ENCODE results near the gene UBA6. TPM values are rescaled to one million over a fixed set of nuclear protein-coding genes. Genes with fewer than 3 reads are reported as not detected.
A peak's percentile ranks its signal among the peaks of the same experiment; 100 is the strongest.

UBA6 gene
- total and polyA plus RNA-seq, 2 donors (not counting 1 experiment from before 2014, with no cell fraction given), result 90.0 to 92.8 TPM

DNA sequence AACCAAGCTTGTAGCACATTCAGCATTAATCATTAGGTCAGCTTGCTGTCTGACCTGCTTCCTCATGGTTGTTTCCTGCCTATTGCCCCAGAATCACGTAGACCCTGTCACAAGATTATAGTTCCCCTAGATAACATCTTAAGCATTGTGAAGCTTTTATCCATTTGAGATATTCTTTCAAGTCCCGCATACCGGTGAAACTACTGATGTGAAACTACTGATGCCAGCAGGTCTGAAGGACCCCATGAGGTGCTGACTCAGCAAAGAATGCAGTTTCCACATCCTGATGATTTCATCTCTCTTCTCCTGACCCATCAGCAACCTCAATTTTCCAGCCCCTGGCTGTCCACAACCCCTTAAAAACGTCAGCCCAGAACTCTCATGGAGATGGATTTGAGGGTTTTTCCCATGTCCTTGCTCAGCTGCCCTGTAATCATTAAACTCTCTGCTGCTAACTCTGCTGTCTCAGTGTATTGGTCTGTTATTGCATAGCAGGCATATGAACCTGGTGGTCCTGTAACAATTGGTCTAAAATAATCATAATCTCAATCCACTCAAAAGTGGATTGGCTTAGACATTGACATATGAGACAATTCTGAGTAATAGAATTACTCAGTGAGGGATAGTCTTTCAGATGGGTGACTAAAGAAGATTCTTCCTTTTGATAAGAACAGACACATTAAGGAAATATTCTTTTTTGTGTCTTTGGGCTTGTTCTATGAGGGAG lies 26.3 kb upstream of the UBA6 start:
- no peak overlapping the region for H3K4me3 ChIP-seq (replicated peaks in 1 of 4; ENCODE audit: control extremely low read depth in 1 of 4, insufficient read depth in 1 of 4, low read depth in 3 of 4, low read length in 4 of 4)
- no peak overlapping the region for H3K27ac ChIP-seq (ENCODE audit: insufficient read depth, low read length)
- H3K9ac ChIP-seq (ENCODE audit: insufficient read depth, low read length), result no peak overlapping the region
- H3K4me2 ChIP-seq (ENCODE audit: extremely low read depth, insufficient read depth, low read length), result no peak overlapping the region
- no peaks in the 10 kb centered on the region for H3K9me3 ChIP-seq (ENCODE audit: control insufficient read depth, insufficient read depth, low read depth, low read length)
- no peaks in the 10 kb centered on the region for H4K20me1 ChIP-seq (ENCODE audit: control insufficient read depth, extremely low read depth, insufficient read depth, low read length)
- no peaks in the 10 kb centered on the region for H3K4me1 ChIP-seq (ENCODE audit: control insufficient read depth, extremely low read depth, insufficient read depth, low read length)
- peak; percentile 35 to 91 for DNase-seq (ENCODE audit: low read depth in 2 of 2)
- TF ChIP-seq, protein P1, sequence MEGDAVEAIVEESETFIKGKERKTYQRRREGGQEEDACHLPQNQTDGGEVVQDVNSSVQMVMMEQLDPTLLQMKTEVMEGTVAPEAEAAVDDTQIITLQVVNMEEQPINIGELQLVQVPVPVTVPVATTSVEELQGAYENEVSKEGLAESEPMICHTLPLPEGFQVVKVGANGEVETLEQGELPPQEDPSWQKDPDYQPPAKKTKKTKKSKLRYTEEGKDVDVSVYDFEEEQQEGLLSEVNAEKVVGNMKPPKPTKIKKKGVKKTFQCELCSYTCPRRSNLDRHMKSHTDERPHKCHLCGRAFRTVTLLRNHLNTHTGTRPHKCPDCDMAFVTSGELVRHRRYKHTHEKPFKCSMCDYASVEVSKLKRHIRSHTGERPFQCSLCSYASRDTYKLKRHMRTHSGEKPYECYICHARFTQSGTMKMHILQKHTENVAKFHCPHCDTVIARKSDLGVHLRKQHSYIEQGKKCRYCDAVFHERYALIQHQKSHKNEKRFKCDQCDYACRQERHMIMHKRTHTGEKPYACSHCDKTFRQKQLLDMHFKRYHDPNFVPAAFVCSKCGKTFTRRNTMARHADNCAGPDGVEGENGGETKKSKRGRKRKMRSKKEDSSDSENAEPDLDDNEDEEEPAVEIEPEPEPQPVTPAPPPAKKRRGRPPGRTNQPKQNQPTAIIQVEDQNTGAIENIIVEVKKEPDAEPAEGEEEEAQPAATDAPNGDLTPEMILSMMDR (conservative IDR thresholded peaks at IDR 0.05 in 1 of 2, IDR thresholded peaks at IDR 0.05 in 1 of 2; ENCODE audit: low read depth in 1 of 2, low read length in 2 of 2), result no peak
- TF ChIP-seq EZH2 (IDR thresholded peaks at IDR 0.05; ENCODE audit: low read length, missing control alignments), result no peak
- no peaks in the 10 kb centered on the region for H3K79me2 ChIP-seq (ENCODE audit: control insufficient read depth, insufficient read depth, low read length)
- H3K36me3 ChIP-seq (ENCODE audit: control insufficient read depth, insufficient read depth, low read length), result no peaks in the 10 kb centered on the region
- no peak overlapping the region for H2AFZ ChIP-seq (ENCODE audit: low read length)
- H3K27me3 ChIP-seq (ENCODE audit: control insufficient read depth, insufficient read depth, low read length), result no peaks in the 10 kb centered on the region

DNA sequence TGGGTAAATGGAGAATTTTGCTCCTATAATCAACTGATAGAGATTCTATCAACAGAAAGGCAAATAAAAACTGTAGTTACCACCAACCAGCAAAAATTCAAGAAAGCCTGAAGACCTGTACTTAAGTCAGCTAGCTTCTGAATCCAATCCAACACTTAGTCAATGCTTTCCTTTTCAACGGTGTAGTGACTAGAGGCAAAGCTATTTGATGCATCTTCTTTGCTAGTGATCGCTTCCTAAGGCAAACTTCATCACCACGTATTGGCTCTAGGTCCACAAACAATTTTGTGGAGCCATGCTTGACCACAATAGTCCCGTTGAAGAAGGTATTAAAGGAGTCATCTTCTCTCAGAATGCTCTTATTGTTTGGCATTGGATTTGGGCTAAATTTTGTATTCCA lies 25.0 kb upstream of the UBA6 start:
- no peak overlapping the region for H3K4me3 ChIP-seq (replicated peaks in 1 of 4; ENCODE audit: control extremely low read depth in 1 of 4, insufficient read depth in 1 of 4, low read depth in 3 of 4, low read length in 4 of 4)
- peak in 1 of 2 donors; percentile 91 for DNase-seq (ENCODE audit: low read depth in 2 of 2)
- no peak overlapping the region for H3K9ac ChIP-seq (ENCODE audit: insufficient read depth, low read length)
- no peaks in the 10 kb centered on the region for H3K36me3 ChIP-seq (ENCODE audit: control insufficient read depth, insufficient read depth, low read length)
- no peaks in the 10 kb centered on the region for H3K79me2 ChIP-seq (ENCODE audit: control insufficient read depth, insufficient read depth, low read length)
- TF ChIP-seq, protein P1 (conservative IDR thresholded peaks at IDR 0.05 in 1 of 2, IDR thresholded peaks at IDR 0.05 in 1 of 2; ENCODE audit: low read depth in 1 of 2, low read length in 2 of 2), result no peak
- TF ChIP-seq EZH2 (IDR thresholded peaks at IDR 0.05; ENCODE audit: low read length, missing control alignments), result no peak
- no peak overlapping the region for H3K27ac ChIP-seq (ENCODE audit: insufficient read depth, low read length)
- H3K4me2 ChIP-seq (ENCODE audit: extremely low read depth, insufficient read depth, low read length), result no peak overlapping the region
- H3K4me1 ChIP-seq (ENCODE audit: control insufficient read depth, extremely low read depth, insufficient read depth, low read length), result no peaks in the 10 kb centered on the region
- H4K20me1 ChIP-seq (ENCODE audit: control insufficient read depth, extremely low read depth, insufficient read depth, low read length), result no peaks in the 10 kb centered on the region
- H3K9me3 ChIP-seq (ENCODE audit: control insufficient read depth, insufficient read depth, low read depth, low read length), result no peaks in the 10 kb centered on the region
- no peaks in the 10 kb centered on the region for H3K27me3 ChIP-seq (ENCODE audit: control insufficient read depth, insufficient read depth, low read length)
- H2AFZ ChIP-seq (ENCODE audit: low read length), result no peak overlapping the region

DNA sequence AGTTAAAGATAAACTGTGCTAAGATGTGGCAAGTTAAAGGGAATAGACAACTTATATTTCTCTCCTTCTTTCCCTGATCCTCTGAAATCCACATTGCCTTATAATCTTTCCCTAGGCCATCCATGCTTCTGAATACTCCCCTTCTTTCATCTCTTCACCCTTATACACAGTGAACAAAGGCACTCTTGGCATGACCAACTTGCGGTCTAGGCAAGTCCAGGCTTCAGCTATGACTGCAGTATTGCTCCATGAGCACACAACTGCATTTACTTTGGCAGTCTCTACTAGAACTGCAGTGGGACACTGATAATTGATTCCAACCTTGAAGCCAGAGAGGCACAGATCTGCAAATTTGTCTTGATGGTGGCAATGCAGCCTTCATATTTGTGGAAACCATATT lies 24.2 kb upstream of the UBA6 start:
- H3K9me3 ChIP-seq (ENCODE audit: control insufficient read depth, insufficient read depth, low read depth, low read length), result no peaks in the 10 kb centered on the region
- peak in 1 of 2 donors; percentile 70 for DNase-seq (ENCODE audit: low read depth in 2 of 2)
- no peak overlapping the region for H3K4me2 ChIP-seq (ENCODE audit: extremely low read depth, insufficient read depth, low read length)
- H3K4me3 ChIP-seq (replicated peaks in 1 of 4; ENCODE audit: control extremely low read depth in 1 of 4, insufficient read depth in 1 of 4, low read depth in 3 of 4, low read length in 4 of 4), result no peak overlapping the region
- H4K20me1 ChIP-seq (ENCODE audit: control insufficient read depth, extremely low read depth, insufficient read depth, low read length), result no peaks in the 10 kb centered on the region
- no peak overlapping the region for H3K27ac ChIP-seq (ENCODE audit: insufficient read depth, low read length)
- TF ChIP-seq EZH2 (IDR thresholded peaks at IDR 0.05; ENCODE audit: low read length, missing control alignments), result no peak
- TF ChIP-seq, protein P1 (conservative IDR thresholded peaks at IDR 0.05 in 1 of 2, IDR thresholded peaks at IDR 0.05 in 1 of 2; ENCODE audit: low read depth in 1 of 2, low read length in 2 of 2), result no peak
- H3K4me1 ChIP-seq (ENCODE audit: control insufficient read depth, extremely low read depth, insufficient read depth, low read length), result no peaks in the 10 kb centered on the region
- H3K36me3 ChIP-seq (ENCODE audit: control insufficient read depth, insufficient read depth, low read length), result no peaks in the 10 kb centered on the region
- no peaks in the 10 kb centered on the region for H3K79me2 ChIP-seq (ENCODE audit: control insufficient read depth, insufficient read depth, low read length)
- H2AFZ ChIP-seq (ENCODE audit: low read length), result no peak overlapping the region
- H3K9ac ChIP-seq (ENCODE audit: insufficient read depth, low read length), result no peak overlapping the region
- H3K27me3 ChIP-seq (ENCODE audit: control insufficient read depth, insufficient read depth, low read length), result no peaks in the 10 kb centered on the region
